GM18873 (cell line): ENCODE results near the gene GTF2H2.
A peak's percentile ranks its signal among the peaks of the same experiment; 100 is the strongest.
"Not testable (repeated sequence)": the region's sequence is repeated elsewhere in the genome, so short reads cannot be mapped to it uniquely, and the experiment has no call there.

Experiments used
- ATAC-seq: cut with Tn5 transposase; IDR thresholded peaks from one replicate; pipeline ENCODE4 v1.9.1; 2021; ENCODE audit warnings: mild to moderate bottlenecking, moderate library complexity, moderate number of reproducible peaks; ENCODE audit not compliant: unreplicated experiment, low FRiP score

The GTF2H2 gene

GRCh38 chr5:71067262-71067928 is at the start of gene GTF2H2:
Gene GTF2H2, minus strand, starts transcription at chr5:71067676. Its CDS starts 4,913 bp downstream, at chr5:71062763.
- ATAC-seq: peak; percentile 88

- ATAC-seq: not testable (repeated sequence)
Measured at GRCh38 chr5:71109730-71110275, 42.3 kb upstream of the GTF2H2 start.

GRCh38 chr5:71099996-71100395 is 32.5 kb upstream of the GTF2H2 start:
- ATAC-seq: not testable (repeated sequence)

- not testable (repeated sequence) for ATAC-seq
Measured at GRCh38 chr5:71097930-71098203, 30.4 kb upstream of the GTF2H2 start.

GRCh38 chr5:71097173-71097929 is 29.9 kb upstream of the GTF2H2 start:
- ATAC-seq: not testable (repeated sequence)

GRCh38 chr5:71089773-71090172 is 22.3 kb upstream of the GTF2H2 start:
- not testable (repeated sequence) for ATAC-seq

- not testable (repeated sequence) for ATAC-seq
Measured at GRCh38 chr5:71088754-71089153, 21.3 kb upstream of the GTF2H2 start.

GRCh38 chr5:71086145-71086544 is 18.7 kb upstream of the GTF2H2 start:
- ATAC-seq: not testable (repeated sequence)

GRCh38 chr5:71084280-71085063 is 17.0 kb upstream of the GTF2H2 start:
- not testable (repeated sequence) for ATAC-seq

GRCh38 chr5:71082898-71083297 is 15.4 kb upstream of the GTF2H2 start:
- ATAC-seq: not testable (repeated sequence)

GRCh38 chr5:71082340-71082739 is 14.9 kb upstream of the GTF2H2 start:
- ATAC-seq: not testable (repeated sequence)

- not testable (repeated sequence) for ATAC-seq
Measured at GRCh38 chr5:71061322-71061721, 6.2 kb downstream of the GTF2H2 start.

GRCh38 chr5:71059426-71059825 is 8.1 kb downstream of the GTF2H2 start:
- ATAC-seq: not testable (repeated sequence)

GRCh38 chr5:71044808-71045207 is 22.7 kb downstream of the GTF2H2 start:
- ATAC-seq: not testable (repeated sequence)

GRCh38 chr5:71044128-71044527 is 23.3 kb downstream of the GTF2H2 start:
- ATAC-seq: not testable (repeated sequence)

GRCh38 chr5:71031046-71031776 is 36.3 kb downstream of the GTF2H2 start:
- not testable (repeated sequence) for ATAC-seq

- not testable (repeated sequence) for ATAC-seq
Measured at GRCh38 chr5:71025289-71025953, 42.1 kb downstream of the GTF2H2 start, which contains the start of gene NAIP. Gene NAIP, minus strand, starts transcription at chr5:71025339. Its CDS starts 12,424 bp downstream, at chr5:71012915.

- not testable (repeated sequence) for ATAC-seq
Measured at GRCh38 chr5:71020643-71021042, 46.8 kb downstream of the GTF2H2 start.

GRCh38 chr5:71018376-71019005 is 49.0 kb downstream of the GTF2H2 start:
- ATAC-seq: not testable (repeated sequence)
